ENCODE measurements around the gene SSC5D. TPM values are rescaled to one million over a fixed set of nuclear protein-coding genes. Genes with fewer than 3 reads are reported as not detected.
A peak's percentile ranks its signal among the peaks of the same experiment; 100 is the strongest.

The SSC5D gene
- total RNA-seq, 1 experiment from 2014 or later: 9.4 TPM

GRCh38 chr19:55467236-55468053, 20.8 kb upstream of the SSC5D start:
- in situ Hi-C loops (cut with HindIII; ENCODE audit: low sequenced_read_pairs): no loop called here
- peak; percentile 38 for DNase-seq (ENCODE audit: low spot score)

- no peak for DNase-seq (ENCODE audit: low spot score)
- in situ Hi-C loops (cut with HindIII; ENCODE audit: low sequenced_read_pairs): no loop called here
Observed at GRCh38 chr19:55468054-55468393, 20.2 kb upstream of the SSC5D start.

DNA sequence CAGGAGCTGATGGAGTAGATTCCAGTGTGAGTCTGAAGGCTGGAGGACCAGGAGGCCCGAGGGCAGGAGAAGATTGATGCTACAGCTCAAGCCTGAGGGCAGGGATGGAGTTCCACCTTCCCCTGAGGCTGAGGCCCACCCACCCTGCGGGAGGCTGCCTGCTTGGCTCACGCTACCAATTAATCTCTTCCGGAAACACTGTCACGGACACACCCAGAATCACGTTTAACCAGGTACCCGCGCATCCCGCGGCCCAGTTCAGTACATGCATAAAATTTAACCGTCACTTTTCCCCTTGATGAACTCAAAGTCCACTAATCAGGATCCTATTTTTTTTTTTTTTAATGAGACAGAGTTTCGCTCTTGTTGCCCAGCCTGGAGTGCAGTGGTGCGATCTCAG, 17.0 kb upstream of the SSC5D start:
- in situ Hi-C loops (cut with HindIII; ENCODE audit: low sequenced_read_pairs): no loop called here
- no peak for DNase-seq (ENCODE audit: low spot score)

GRCh38 chr19:55472463-55472862, 15.8 kb upstream of the SSC5D start:
- in situ Hi-C loops (cut with HindIII; ENCODE audit: low sequenced_read_pairs): no loop called here
- DNase-seq (ENCODE audit: low spot score): no peak

GRCh38 chr19:55473225-55474012, 14.8 kb upstream of the SSC5D start:
- in situ Hi-C loops (cut with HindIII; ENCODE audit: low sequenced_read_pairs): no loop called here
- no peak for DNase-seq (ENCODE audit: low spot score)

GRCh38 chr19:55474269-55475265, 13.7 kb upstream of the SSC5D start:
- DNase-seq (ENCODE audit: low spot score): no peak
- in situ Hi-C loops (cut with HindIII; ENCODE audit: low sequenced_read_pairs): no loop called here

DNA sequence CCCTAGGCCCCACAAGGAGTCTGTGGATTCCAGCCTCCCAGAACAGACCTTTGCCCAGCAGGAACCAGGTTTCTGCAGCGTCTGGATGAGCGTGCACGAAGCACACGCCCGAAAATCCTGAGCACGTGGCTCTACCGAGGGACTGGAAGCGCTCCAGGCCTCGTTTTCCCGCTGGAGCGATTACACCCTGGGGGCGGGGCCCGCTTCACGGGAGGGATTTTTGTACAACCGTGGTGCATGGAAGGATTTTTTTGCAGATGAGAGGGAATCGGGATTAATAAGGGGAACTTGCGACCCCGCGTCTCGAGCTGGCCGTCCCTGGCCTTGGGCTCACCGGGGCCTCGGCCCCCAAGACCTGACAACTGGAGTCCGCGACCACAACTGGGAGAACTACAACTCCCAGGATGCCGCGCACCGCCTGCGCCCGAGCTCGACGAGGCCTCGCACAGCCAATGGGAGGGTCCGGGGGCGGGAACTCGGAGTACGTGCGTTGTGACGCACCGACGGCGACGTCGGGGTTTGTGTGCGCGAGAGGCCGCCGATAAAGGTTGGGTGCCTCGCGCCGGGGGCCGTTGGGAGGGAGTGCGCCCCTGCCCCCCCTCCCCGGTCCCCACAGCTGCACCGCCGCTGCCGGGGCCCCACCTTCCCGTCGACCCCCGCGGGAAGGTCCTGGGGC, 12.0 kb upstream of the SSC5D start, which contains the start of gene ZNF628:
ZNF628 (plus strand) TSS at position 518 of the 676 bp plus-strand sequence. CDS start 3,294 bp downstream, outside the sequence.
- peak; percentile 99 for DNase-seq (ENCODE audit: low spot score)
- in situ Hi-C loops (cut with HindIII; ENCODE audit: low sequenced_read_pairs): no loop called here

DNA sequence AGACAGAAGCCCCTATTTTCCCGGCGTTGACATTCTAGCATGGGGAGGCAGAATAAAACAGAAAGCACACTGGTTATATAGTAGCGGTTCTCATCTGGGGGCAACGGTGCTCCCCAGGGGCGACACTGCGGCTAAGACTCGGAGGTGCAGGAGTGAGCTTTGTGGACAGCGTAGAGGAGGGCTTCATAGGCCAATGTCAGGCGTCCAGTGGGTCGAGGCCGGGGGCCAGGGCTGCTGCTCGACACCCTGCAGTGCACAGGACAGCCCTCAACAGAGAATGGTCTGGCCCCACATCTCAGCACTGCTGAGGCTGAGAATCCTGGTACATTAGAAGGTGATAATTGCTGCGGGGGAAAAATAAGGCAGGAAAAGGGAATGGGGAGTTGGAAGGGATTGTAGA, 10.3 kb upstream of the SSC5D start:
- no peak for DNase-seq (ENCODE audit: low spot score)
- in situ Hi-C loops (cut with HindIII; ENCODE audit: low sequenced_read_pairs): no loop called here

GRCh38 chr19:55478364-55478763, 9.9 kb upstream of the SSC5D start:
- DNase-seq (ENCODE audit: low spot score): no peak
- in situ Hi-C loops (cut with HindIII; ENCODE audit: low sequenced_read_pairs): no loop called here

GRCh38 chr19:55479045-55479444, 9.2 kb upstream of the SSC5D start:
- in situ Hi-C loops (cut with HindIII; ENCODE audit: low sequenced_read_pairs): no loop called here
- DNase-seq (ENCODE audit: low spot score): no peak

- in situ Hi-C loops (cut with HindIII; ENCODE audit: low sequenced_read_pairs): no loop called here
- DNase-seq (ENCODE audit: low spot score): no peak
Observed at GRCh38 chr19:55479451-55480230, 8.6 kb upstream of the SSC5D start.

- no peak for DNase-seq (ENCODE audit: low spot score)
- in situ Hi-C loops (cut with HindIII; ENCODE audit: low sequenced_read_pairs): no loop called here
Observed at GRCh38 chr19:55481148-55481793, 7.0 kb upstream of the SSC5D start.

DNA sequence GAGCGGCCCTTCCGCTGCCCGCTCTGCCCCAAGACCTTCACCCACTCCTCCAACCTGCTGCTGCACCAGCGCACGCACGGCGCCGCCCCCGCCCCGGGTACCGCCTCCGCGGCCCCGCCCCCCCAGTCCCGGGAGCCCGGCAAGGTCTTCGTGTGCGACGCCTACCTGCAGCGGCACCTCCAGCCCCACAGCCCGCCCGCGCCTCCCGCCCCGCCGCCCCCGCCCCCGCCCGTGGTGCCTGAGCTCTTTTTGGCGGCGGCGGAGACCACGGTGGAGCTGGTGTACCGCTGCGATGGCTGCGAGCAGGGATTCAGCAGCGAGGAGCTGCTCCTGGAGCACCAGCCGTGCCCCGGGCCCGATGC, 6.5 kb upstream of the SSC5D start:
- no peak for DNase-seq (ENCODE audit: low spot score)
- in situ Hi-C loops (cut with HindIII; ENCODE audit: low sequenced_read_pairs): no loop called here

GRCh38 chr19:55482156-55482961, 5.9 kb upstream of the SSC5D start:
- in situ Hi-C loops (cut with HindIII; ENCODE audit: low sequenced_read_pairs): no loop called here
- DNase-seq (ENCODE audit: low spot score): no peak

GRCh38 chr19:55482967-55483705, 5.1 kb upstream of the SSC5D start:
- DNase-seq (ENCODE audit: low spot score): no peak
- in situ Hi-C loops (cut with HindIII; ENCODE audit: low sequenced_read_pairs): no loop called here
